ENCODE results near the gene ZMYND15. TPM values are rescaled to one million over a fixed set of nuclear protein-coding genes. Genes with fewer than 3 reads are reported as not detected.

ZMYND15 gene
- total and polyA plus RNA-seq, 2 of the 13 experiments (the other 11 are each of a cell fraction or from before 2014, with no cell fraction given), result 0.24 to 2.7 TPM

DNA sequence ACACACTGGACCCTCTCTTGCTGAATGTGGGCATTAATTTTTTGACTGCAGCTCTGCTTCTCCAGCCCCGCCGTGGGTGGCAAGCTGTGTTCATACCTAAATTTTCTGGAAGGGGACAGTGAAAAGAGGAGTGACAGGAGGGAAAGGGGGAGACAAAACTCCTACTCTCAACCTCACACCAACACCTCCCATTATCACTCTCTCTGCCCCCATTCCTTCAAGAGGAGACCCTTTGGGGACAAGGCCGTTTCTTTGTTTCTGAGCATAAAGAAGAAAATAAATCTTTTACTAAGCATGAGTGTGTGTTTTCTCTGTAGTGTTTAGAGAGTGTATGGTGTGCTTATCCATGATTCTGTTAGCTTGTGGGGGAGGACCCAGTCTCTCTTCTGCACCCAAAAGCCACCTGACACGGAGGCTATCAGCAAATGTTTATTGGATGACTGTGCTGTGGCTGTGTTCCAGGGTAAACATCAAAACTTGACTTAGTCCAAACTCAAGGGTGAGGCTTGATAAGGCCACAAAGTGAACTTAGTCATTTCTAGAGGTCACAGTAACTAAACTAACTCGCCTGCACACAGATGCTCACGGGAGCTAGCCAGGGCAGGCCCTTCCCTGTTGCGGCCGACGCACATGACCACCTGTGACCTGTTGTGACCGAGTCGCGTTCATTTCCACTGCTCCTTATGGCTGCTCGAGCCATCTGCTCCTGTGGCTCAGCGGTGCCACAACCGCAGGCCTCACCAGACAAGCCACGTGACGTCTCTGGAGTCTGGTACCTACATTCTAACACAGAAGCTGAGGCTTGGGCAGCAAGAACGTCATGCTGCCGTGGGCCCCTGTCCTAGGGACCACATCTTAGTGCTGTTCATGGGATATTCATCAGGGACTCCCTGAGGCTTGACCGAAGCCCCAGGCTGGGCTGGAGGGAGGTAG is 18.2 kb upstream of the ZMYND15 start (continued):
- TF ChIP-seq, protein P1, sequence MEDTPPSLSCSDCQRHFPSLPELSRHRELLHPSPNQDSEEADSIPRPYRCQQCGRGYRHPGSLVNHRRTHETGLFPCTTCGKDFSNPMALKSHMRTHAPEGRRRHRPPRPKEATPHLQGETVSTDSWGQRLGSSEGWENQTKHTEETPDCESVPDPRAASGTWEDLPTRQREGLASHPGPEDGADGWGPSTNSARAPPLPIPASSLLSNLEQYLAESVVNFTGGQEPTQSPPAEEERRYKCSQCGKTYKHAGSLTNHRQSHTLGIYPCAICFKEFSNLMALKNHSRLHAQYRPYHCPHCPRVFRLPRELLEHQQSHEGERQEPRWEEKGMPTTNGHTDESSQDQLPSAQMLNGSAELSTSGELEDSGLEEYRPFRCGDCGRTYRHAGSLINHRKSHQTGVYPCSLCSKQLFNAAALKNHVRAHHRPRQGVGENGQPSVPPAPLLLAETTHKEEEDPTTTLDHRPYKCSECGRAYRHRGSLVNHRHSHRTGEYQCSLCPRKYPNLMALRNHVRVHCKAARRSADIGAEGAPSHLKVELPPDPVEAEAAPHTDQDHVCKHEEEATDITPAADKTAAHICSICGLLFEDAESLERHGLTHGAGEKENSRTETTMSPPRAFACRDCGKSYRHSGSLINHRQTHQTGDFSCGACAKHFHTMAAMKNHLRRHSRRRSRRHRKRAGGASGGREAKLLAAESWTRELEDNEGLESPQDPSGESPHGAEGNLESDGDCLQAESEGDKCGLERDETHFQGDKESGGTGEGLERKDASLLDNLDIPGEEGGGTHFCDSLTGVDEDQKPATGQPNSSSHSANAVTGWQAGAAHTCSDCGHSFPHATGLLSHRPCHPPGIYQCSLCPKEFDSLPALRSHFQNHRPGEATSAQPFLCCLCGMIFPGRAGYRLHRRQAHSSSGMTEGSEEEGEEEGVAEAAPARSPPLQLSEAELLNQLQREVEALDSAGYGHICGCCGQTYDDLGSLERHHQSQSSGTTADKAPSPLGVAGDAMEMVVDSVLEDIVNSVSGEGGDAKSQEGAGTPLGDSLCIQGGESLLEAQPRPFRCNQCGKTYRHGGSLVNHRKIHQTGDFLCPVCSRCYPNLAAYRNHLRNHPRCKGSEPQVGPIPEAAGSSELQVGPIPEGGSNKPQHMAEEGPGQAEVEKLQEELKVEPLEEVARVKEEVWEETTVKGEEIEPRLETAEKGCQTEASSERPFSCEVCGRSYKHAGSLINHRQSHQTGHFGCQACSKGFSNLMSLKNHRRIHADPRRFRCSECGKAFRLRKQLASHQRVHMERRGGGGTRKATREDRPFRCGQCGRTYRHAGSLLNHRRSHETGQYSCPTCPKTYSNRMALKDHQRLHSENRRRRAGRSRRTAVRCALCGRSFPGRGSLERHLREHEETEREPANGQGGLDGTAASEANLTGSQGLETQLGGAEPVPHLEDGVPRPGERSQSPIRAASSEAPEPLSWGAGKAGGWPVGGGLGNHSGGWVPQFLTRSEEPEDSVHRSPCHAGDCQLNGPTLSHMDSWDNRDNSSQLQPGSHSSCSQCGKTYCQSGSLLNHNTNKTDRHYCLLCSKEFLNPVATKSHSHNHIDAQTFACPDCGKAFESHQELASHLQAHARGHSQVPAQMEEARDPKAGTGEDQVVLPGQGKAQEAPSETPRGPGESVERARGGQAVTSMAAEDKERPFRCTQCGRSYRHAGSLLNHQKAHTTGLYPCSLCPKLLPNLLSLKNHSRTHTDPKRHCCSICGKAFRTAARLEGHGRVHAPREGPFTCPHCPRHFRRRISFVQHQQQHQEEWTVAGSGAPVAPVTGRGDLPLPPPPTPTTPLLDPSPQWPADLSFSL (CRISPR knock-in tag; IDR thresholded peaks at IDR 0.05), result no peak
- TF ChIP-seq, protein P2, sequence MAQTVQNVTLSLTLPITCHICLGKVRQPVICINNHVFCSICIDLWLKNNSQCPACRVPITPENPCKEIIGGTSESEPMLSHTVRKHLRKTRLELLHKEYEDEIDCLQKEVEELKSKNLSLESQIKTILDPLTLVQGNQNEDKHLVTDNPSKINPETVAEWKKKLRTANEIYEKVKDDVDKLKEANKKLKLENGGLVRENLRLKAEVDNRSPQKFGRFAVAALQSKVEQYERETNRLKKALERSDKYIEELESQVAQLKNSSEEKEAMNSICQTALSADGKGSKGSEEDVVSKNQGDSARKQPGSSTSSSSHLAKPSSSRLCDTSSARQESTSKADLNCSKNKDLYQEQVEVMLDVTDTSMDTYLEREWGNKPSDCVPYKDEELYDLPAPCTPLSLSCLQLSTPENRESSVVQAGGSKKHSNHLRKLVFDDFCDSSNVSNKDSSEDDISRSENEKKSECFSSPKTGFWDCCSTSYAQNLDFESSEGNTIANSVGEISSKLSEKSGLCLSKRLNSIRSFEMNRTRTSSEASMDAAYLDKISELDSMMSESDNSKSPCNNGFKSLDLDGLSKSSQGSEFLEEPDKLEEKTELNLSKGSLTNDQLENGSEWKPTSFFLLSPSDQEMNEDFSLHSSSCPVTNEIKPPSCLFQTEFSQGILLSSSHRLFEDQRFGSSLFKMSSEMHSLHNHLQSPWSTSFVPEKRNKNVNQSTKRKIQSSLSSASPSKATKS (CRISPR knock-in tag; IDR thresholded peaks at IDR 0.05), result no peak
- peak; percentile 20; the same call in 1 of the 2 replicates for TF ChIP-seq PPARG (CRISPR knock-in tag; conservative IDR thresholded peaks at IDR 0.05)
- TF ChIP-seq JARID2 (CRISPR knock-in tag; IDR thresholded peaks at IDR 0.05; ENCODE audit: insufficient replicate concordance), result no peak
- TF ChIP-seq ZNF235 (CRISPR knock-in tag; IDR thresholded peaks at IDR 0.05; ENCODE audit: borderline replicate concordance), result no peak
- TF ChIP-seq ZNF790 (CRISPR knock-in tag; IDR thresholded peaks at IDR 0.05; ENCODE audit: borderline replicate concordance), result no peak
- TF ChIP-seq NCOA5 (CRISPR knock-in tag; IDR thresholded peaks at IDR 0.05), result no peak
- TF ChIP-seq ZNF572 (CRISPR knock-in tag; IDR thresholded peaks at IDR 0.05), result no peak
- TF ChIP-seq TARDBP (CRISPR knock-in tag; IDR thresholded peaks at IDR 0.05), result peak; percentile 41; the same call in 1 of the 2 replicates
- TF ChIP-seq ETV6 (CRISPR knock-in tag; conservative IDR thresholded peaks at IDR 0.05), result no peak
- peak; percentile 88 for TF ChIP-seq ZNF788 (CRISPR knock-in tag; IDR thresholded peaks at IDR 0.05; ENCODE audit: borderline replicate concordance)
- no peak for TF ChIP-seq ZNF670 (CRISPR knock-in tag; IDR thresholded peaks at IDR 0.05; ENCODE audit: borderline replicate concordance)
- peak; percentile 49; the same call in 1 of the 2 replicates for TF ChIP-seq FOXK1 (CRISPR knock-in tag; IDR thresholded peaks at IDR 0.05; ENCODE audit: borderline replicate concordance, low read depth)
- no peak for TF ChIP-seq ZSCAN25 (CRISPR knock-in tag; IDR thresholded peaks at IDR 0.05)
- TF ChIP-seq, protein P3, sequence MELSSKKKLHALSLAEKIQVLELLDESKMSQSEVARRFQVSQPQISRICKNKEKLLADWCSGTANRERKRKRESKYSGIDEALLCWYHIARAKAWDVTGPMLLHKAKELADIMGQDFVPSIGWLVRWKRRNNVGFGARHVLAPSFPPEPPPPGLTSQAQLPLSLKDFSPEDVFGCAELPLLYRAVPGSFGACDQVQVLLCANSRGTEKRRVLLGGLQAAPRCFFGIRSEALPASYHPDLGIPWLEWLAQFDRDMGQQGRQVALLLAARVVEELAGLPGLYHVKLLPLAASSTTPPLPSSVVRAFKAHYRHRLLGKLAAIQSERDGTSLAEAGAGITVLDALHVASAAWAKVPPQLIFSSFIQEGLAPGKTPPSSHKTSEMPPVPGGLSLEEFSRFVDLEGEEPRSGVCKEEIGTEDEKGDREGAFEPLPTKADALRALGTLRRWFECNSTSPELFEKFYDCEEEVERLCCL (CRISPR knock-in tag; IDR thresholded peaks at IDR 0.05; ENCODE audit: borderline replicate concordance), result no peak
- 0 out of 2 replicates have a peak, but pooled peaks have one; percentile 28 for TF ChIP-seq ZNF607 (CRISPR knock-in tag; IDR thresholded peaks at IDR 0.05; ENCODE audit: borderline replicate concordance)
- TF ChIP-seq MAFK (conservative IDR thresholded peaks at IDR 0.05 in 1 of 2, IDR thresholded peaks at IDR 0.05 in 1 of 2; ENCODE audit: low read length in 2 of 2), result peak in 1 of 2 experiments; percentile 59; a peak in 2 of 4 replicates
